HG03354 (cell line): ENCODE measurements around the gene RASGRF2.

Experiments
- ATAC-seq: cut with Tn5 transposase; IDR thresholded peaks from one replicate; pipeline ENCODE4 v1.9.1; 2021; ENCODE audit warnings: mild to moderate bottlenecking; ENCODE audit not compliant: unreplicated experiment, poor library complexity, severe bottlenecking

The RASGRF2 gene

DNA sequence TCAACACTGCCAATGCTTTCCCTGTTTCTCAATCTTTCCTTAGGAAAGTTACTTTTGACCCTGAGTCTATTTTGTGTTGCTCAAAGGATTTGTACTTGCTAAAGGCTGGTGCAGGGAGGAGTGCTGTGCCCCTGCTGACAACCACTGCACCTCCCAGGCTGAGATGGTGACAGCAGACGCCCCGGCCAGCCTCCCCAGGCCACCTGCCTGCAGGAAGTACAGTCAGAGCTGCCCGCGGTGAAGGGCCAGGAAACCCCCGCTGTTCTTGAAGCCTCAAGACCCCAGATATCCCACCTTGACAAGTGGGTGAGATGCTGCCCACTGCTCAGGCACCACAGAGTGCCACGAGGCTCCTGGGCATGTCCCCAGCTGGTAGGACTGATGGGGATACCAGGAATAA is 228.8 kb downstream of the RASGRF2 start:
- ATAC-seq = no peak

DNA sequence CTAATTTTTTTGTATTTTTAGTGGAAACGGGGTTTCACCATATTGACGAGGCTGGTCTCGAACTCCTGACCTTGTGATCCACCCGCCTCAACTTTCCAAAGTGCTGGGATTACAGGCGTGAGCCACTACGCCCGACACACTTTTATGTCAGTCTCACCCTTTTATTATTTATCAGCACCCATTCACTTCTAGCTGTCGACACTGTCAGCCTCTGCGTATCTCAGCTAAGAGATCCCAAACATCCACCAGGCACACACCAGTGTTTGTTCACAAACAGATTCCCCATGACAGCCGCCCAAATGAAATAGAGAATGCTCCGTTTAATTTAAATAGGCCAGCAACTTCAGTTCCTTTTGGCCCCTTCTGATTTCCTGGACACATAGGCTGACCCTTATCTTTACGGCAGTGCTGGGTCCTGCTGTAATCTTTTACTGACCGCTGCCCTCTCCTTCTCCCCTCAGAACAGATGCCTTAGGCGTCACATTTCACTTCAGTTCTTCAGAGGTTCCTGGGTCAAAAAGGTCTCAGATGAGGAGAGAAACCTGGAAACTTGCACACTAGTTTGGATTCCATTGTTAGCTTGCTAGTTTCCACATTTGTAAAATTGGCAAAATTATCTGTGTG is 229.8 kb downstream of the RASGRF2 start:
- no peak for ATAC-seq

DNA sequence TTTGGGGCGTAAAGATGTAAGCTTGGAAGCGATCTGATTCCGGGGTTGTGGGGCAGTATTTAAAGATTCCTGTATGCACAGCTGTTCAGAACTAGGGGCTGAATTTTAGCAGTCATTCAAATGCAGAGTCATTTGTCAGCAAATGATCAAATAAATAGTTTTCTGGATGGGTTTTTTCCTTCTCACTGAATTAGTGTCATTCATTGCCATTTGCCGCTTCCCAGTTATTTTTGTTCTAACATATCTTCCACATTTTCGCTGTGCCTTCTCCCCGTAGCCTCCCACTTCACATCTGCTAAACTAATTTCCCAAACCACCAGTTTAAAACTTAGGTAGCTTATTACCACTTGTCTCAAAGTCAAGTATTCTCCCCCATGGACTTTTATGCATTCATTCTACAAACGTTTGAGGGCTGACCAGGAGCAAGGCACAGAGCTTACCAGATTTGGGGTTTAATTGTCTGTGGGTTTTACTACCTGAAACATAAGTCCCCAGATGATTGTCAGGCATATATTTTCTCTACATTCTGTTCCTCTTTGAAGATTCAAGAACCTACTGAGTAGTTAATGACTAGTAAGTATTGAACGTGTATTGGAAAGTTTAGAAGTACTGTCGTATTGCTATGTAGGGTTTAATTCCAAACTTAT is 231.7 kb downstream of the RASGRF2 start:
- no peak for ATAC-seq

DNA sequence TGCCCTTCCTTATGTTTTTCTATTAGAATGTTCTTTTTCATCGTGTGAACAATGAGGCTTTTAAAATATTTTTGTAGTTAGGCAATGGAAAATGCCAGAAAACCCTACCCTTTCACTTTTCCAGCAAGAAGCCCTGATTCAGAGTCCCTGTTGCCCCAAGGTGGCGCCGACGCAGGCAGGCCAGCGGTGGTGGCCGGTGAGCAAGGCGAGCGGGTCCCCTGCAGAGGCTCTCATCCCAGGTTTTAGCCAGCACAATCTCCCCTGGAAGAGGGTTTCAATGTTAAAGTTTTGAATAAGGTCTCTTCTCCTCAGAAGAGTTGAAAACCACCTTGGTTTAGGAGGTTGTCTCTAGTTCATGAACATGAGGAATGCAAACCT is 232.2 kb downstream of the RASGRF2 start:
- no peak for ATAC-seq

DNA sequence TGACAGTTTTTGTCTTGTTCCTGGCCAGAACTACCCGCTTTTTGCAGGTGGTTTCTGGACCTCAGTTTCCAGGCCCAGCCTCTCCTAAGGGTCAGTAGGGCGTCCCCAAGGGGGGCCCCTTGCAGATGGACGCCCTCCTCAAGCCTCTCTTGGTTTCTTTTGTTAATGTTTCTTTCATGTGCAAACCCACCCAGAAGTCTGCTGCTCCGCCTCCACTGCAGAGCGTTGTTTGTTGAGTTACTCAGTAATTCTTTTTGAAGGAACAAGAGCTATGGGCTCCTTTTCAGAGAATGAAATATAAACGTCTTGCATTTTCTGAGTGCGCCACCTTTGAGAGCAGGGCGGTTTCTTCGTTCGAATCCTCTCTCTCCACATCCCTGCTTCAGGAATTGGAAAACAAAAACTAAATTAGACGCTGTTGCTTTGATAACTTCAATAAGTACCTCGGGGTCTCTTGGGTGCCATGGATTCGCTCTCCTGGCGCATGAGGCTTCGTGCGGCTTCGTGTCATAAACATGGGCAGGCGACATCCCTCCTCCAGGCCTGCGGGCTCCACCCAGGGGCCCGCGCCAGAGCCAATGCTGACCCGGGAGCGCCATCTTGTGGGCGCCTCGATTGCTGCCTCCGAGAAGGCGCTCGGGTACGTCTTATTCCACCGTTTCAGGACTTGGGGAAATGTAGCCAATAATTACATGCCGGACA is 234.6 kb downstream of the RASGRF2 start:
- peak; percentile 95 for ATAC-seq

DNA sequence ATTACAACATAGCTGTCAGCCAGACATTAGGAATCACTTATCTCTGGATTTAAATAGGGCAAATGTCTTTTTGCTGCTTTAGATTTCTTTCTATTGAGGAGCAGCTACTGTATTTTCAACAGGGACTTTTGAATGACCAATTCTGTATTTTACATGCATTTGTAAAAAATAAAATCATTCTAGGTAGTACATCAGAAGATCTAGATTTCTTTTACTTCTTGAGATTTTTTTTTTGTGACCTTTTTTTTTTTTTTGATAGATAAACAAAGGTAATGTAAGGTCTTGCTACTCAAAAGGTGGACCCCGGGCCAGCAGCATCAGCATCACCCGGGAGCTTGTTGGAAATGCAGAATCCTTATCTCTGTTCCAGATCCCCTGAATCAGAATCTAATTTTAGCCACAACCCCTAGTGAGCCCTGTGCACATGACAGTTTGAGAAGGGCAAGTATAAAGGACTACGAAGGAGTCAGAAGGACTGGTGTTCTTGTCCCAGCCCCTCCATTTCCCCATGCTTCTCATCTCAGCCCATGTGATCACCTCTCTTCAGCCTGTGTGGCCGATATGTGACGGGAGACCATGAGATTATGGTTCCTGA is 235.3 kb downstream of the RASGRF2 start:
- no peak for ATAC-seq

DNA sequence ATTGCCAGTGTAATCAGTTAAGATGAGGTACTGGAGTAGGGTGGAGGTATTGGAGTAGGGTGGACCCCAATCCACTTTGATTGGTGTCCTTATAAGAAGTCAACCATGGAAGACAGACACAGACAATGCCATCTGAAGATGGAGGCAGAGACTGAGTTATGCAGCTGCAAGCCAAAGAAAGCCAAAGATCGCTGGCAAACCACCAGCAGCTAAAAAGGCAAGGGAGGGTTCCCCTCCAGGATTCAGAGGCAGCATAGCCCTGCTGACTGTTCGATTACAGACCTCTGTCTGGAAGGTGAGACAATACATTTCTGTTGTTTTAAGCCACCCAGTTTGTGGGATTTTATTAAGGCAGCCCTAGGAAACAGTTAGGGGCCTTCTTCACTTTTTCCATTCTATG is 242.5 kb downstream of the RASGRF2 start:
- no peak for ATAC-seq

DNA sequence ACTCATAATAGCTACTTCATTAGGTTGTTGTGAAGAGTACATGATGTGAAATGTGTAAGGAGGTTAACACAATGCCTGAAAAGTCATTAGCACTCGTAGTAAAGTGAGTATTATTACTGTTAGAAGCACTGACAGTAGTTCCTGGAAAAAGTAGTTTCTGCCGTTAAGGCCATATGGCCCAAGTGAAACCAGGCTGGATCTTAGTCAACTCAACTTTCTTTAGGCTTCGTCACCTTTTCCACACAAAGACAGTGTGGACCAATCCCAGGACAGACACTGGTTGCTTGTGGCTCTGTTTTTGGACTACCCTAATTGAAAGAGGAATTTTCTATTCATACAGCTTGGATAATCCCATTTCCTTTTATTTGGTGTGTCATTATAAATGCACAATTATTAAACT is 243.6 kb downstream of the RASGRF2 start:
- ATAC-seq = no peak

DNA sequence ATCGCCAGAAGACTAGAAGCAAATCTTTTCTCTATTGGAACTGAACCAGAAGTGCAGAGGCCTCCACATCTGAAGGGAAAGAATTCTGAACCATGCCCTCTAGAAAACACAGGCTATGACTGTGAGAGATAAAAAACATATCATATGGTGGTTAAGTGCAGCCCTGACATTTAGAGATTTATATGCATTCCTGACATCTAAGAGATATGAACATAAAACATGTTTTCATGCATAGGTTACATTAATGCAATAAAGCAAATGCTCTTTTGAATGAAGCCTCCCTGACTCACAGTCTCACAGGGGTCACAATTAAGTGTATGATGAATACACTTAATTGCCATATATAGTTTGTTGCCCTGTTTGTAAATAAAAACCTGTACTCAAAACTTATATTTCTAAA is 244.0 kb downstream of the RASGRF2 start:
- ATAC-seq = no peak

DNA sequence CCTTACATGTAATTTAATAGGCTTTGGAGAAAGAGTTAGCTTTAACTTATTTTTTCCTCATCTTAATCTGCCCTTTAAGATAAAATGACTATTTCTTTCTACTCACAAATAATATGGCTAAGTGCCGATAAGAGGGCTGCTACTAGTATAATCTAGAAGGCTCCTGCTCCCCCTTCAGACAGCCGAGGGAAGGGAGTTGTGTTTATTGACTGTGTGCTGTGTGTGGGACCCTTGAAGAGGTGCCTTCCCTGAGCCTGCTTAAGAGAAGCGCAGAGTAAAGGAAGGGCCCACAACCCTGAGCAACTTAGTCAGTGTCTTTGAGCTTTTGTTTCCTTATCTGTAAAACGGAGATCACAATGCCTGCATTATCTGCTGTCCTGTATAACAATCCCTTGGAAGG is 244.9 kb downstream of the RASGRF2 start:
- ATAC-seq = no peak

DNA sequence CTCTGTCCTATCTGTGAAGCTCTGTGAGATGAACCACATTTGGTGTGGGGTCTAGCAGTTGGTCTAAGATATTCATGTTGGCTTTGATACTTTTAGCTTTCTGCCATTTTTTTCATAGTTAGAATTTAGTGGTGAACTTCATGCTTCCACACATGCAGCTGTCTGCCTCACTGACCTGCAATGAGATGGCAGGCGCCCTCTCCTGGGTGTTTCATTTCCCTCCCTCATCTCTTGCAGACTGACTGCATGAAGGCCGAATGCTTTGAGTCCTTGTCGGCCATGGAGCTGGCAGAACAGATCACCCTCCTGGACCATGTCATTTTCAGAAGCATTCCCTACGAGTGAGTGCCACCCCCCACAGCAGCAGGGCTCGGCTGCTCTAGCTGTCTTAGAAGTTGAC is 246.8 kb downstream of the RASGRF2 start:
- no peak for ATAC-seq

DNA sequence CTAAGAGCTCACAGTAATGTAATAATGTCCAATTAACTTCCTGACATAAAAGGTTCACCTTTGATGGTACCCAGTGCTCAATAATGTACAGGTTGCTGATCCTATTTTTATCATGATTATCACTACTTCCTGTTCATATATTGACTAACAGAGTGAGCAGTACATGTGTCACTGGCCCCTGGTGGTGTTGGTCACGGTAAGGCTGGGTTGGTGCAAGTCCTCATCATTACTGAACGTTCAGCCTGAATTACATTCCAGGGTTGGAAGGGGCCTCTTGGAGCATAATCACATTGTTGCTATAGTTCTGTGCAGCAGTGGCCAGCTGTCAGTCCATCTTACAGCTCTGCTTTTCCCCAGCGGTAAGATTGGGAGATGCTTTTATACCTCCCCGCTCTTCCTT is 248.7 kb downstream of the RASGRF2 start:
- ATAC-seq = no peak

DNA sequence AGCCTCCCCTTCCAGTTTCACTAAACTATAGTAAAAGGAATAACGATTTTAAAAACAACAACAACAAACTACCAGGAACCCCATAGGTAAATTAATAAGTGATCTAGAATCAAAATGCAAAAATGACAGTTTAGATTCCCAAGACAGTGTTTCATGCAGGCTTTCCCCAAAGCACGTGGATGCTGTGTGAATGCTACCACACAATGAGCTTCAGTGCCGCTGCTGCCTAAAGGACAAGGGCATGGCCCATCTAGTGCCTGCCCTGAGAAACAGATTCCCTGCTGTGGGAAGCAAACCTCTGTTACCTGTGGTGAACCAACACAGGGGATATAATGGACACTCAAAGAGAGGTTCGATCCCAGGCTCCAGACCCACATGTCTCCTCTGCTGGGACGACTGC is 249.2 kb downstream of the RASGRF2 start:
- ATAC-seq = no peak

DNA sequence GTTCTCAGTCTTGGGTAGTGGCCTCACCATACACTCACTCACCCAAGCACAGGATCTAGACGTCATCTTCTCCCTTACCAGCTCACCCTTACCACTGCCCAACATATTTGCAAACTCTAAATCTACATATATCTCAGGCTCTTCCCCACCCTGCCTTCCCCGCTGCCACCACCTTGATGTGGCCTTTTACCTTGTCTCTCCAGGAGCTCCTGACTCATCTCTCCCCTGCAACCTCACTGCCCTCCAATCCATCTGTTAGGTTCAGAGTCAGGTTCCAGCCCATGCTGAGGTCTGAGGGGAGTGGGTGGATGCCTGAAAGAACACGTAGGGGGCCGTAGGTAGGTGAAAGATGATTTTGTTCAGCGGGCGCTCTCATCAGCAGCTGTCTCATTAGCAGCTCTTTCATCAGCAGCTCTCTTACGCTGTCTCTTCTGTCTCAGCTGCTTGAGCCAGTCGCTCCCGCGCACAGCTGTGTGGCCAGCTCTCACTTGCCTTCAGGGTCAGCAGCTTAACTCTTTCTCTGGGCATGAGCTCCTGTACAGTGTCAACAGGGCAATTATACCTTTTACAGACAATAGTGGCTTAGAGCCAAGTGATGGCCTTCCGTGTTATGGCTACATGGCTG is 249.8 kb downstream of the RASGRF2 start:
- ATAC-seq = no peak

DNA sequence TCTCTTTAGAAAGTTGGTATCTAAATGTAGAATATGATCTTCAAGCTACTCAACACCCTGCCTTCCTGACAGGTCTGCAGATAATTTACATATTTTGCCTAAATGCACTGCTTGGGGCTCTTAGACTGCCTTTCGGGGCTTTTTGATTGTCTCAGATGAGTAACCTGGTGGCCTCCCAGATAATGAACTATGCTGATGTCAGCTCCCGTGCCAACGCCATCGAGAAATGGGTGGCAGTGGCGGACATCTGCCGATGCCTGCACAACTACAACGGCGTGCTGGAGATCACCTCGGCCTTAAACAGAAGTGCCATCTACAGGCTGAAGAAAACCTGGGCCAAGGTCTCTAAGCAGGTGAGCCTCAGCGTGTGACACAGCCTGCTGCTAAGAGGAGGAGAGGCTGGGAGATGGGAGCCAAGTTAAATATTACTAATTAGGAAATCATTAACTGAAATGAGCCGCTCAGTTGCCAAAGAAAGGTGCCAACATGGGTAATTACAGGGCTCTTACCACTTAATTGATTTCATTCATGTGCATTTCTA is 252.1 kb downstream of the RASGRF2 start:
- peak; percentile 59 for ATAC-seq

DNA sequence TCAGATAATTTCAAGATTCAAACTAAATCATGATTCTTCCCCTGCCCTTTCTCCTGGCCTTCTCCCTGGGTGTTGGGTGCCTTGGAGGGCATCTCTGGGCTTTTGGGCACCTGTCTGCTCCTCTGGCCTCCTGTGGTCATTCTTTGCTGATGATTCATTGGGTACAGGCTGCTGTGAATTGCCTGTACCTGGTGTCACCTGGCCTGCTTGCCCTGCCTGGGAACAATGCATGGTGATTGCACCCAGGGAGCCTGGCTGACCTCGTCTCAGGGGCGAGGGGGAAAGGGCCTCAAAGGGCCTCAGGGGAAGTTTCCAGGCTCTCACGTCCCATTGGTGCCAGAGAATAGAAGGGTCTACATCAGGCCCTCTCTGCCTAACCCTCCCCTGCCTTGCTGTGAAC is 252.9 kb downstream of the RASGRF2 start:
- ATAC-seq = no peak

DNA sequence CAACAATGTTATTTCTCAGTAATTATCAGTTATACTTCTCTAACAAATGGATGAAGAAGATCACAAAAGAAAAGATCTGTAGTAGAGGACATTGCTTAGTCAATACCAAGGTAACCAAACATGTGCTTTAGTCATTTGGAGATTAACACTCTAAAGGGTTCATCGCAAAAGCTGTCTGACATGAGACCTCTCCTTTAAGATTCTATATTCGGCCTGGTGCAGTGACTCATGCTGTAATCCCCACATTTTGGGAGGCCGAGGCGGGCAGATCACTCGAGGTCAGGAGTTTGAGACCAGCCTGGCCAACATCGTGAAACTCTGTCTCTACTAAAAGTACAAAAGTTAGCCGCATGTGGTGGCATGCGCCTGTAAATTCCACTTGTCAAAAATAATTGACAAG is 254.7 kb downstream of the RASGRF2 start:
- ATAC-seq = no peak

DNA sequence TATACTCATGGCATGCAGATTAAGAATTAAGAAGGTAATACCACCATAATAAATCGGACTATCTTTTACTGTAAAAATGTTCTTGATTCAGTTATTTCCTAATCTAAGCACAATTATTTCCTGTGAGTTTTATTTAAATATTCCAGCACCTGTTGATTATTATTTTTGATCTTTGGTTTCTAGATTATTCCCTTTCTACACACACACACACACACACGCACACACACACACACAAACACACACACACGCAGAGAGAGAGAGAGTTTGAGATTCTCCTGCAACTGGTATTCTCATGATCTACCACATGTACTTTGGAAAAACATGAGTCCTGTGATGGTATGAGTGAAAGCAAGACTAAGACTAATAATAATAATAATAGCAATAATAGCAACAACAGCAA is 256.0 kb downstream of the RASGRF2 start:
- no peak for ATAC-seq

DNA sequence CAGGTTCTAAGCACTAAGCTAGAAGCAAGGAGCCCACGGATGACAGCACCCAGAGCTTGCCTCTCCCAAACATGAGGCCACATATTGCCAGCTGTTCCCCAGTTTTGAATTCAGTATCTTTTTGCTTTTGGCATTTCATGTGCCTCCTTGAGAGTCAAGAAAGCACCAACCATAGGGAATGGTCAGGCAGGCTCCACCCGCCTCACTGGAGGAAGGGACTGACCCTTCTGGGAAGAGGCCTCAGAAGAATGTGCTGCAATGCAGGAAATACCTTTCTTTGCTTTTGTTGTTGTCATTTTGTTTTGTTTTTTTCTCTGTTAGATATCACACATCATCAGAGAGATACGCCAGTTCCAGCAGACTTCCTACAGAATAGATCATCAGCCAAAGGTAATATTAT is 259.2 kb downstream of the RASGRF2 start:
- ATAC-seq = no peak

DNA sequence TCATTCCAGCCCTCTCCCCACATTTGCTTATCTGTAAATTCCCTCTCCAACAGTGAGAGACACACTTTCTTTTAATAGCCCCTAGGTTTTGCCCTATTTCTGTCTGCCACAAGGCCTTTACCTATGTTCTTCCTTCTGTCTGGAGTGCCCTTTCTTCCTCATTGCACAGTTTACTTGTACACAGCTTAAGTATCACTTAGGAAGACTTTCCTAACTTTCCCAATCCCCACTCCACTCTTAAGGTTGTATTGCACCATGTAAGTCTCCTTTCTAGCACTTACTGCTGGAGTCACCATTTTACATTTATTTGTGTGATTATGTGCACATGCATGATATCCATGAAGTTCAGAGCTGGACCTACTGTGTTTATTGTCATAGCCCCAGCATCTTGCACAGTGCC is 262.1 kb downstream of the RASGRF2 start:
- no peak for ATAC-seq
